Mucosa of descending colon (tissue), 3 donors: ENCODE data around the gene KIFC1. TPM values are rescaled to one million over a fixed set of nuclear protein-coding genes. Genes with fewer than 3 reads are reported as not detected.
"Not testable (repeated sequence)": the region's sequence is repeated elsewhere in the genome, so short reads cannot be mapped to it uniquely, and the experiment has no call there.

Experiments used
- ATAC-seq: fragments of 200-7000 bp; cut with Tn5 transposase; one replicate; pipeline ENCODE4 v1.9.1; 2020; ENCODE audit warnings: mild to moderate bottlenecking, moderate library complexity
- DNase-seq, 3 donors: peaks; one replicate each; pipeline ENCODE4 v3.0.0-alpha.2; 2020
- H3K36me3 ChIP-seq: fragments of 200-600 bp; one replicate; pipeline ENCODE4 v1.8.0; 2021; ENCODE audit warnings: low read depth, mild to moderate bottlenecking
- H3K4me1 ChIP-seq: fragments of 200-600 bp; one replicate; pipeline ENCODE4 v1.8.0; 2021; ENCODE audit warnings: low read depth, mild to moderate bottlenecking
- H3K4me3 ChIP-seq: fragments of 200-600 bp; one replicate; pipeline ENCODE4 v1.8.0; 2021; ENCODE audit warnings: mild to moderate bottlenecking
- H3K9me3 ChIP-seq: fragments of 200-600 bp; one replicate; pipeline ENCODE4 v1.8.0; 2021; ENCODE audit warnings: mild to moderate bottlenecking
- CTCF ChIP-seq: fragments of 200-600 bp; IDR thresholded peaks from one replicate; pipeline ENCODE4 v1.8.0; 2022; ENCODE audit warnings: antibody characterized with exemption, mild to moderate bottlenecking
- intact Hi-C, 2 donors: fragments of 100-400 bp; cut with DNase I in 1 of 2; cut with micrococcal nuclease in 1 of 2; formaldehyde crosslinking; loops; one replicate each; pipeline versions ENCODE4 v1.11.0 to v1.11.1; 2022; cut with DNase I, micrococcal nuclease
- total RNA-seq, 3 donors: library from RNA; stranded (reverse); fragmentation: NEBNext Ultra II Directional in 2 of 3; extraction: Animal tissue kit (Norgen Biotek cat#: 25700) in 2 of 3; gene quantifications; one replicate each; pipeline versions ENCODE4 v1.2.1 to v1.2.4, GENCODE V29; 2021 to 2023
- donor health status: DM: no; HTN: no; CAD: no; lungs with moderate emphysema.
- donor health status: DM: no; HTN: no; CAD: no.
- donor health status: DM: no; HTN: yes; CAD: no.

KIFC1 gene
- total RNA-seq, 3 donors from 2014 or later, result 3.5 to 21.1 (median 6.3) TPM

DNA sequence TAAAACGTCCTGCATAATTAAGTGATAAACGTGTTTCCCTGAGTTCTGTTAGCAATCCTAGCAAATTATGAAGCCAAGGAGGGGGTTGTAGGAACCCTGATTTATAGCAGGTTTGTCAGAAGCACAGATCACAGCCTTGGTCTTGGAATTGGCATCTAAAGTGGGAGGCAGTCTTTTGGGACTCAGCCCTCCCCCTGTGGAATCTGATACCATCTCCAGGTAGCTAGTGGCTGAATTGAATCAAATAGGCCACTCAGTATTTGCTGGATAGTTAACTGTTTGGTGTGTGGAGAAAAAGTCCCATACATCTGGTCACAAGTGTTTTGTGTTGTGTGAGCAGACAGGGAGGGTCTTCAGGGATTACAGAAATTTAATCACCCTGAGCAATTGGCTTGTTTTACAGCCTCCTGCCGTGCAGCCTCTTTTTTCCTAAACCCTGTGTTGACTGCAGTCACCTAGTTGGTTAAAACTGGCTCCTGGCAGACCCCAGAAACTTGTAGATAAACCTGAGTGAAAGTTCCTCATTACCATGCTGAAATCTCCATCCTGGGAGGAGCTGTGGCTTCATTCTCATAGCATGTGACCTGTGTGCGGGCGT is 19.0 kb upstream of the KIFC1 start:
- Histone ChIP-seq H3K4me1 (peaks cover 9% of the 10 kb centered on the region), H3K36me3 (no peaks in the 10 kb centered on the region), H3K4me3 (no peak overlapping the region), H3K9me3 (no peaks in the 10 kb centered on the region)
- no peak for TF ChIP-seq CTCF
- intact Hi-C loops, result no loop called here
- ATAC-seq, result no peak
- DNase-seq, result no peak

- H3K36me3 ChIP-seq, result no peaks in the 10 kb centered on the region
- no peak overlapping the region for H3K4me3 ChIP-seq
- ATAC-seq, result no peak
- no peak for DNase-seq
- intact Hi-C loops, result no loop called here
- TF ChIP-seq CTCF, result no peak
- peaks cover 9% of the 10 kb centered on the region for H3K4me1 ChIP-seq
- no peaks in the 10 kb centered on the region for H3K9me3 ChIP-seq
These were observed 17.4 kb upstream of the KIFC1 start for GRCh38 chr6:33373960-33374910.

DNA sequence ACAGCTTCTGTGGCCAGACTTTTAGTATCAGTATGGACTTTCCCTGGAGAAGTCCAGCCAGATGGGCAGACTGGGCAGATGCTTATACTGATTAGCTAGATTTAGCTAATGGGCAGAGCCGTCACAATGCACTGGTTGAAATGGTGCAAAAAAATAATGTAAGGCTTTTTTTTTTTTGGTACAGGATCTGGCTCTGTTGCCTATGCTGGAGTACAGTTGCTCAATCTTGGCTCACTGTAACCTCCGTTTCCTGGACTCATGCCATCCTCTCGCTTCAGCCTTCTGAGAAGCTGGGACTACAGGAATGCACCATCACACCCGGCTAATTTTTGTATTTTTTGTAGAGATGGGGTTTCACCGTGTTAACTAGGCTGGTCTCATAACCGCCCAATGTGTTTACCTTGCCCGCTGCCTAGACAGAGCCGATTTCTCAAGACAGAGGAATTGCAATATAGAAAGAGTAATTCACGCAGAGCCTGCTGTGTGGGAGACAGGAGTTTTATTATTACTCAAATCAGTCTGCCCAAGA is 16.4 kb upstream of the KIFC1 start:
- intact Hi-C loops, result no loop called here
- no peak overlapping the region for H3K4me3 ChIP-seq
- peak in 1 of 3 donors; percentile 64 for DNase-seq

DNA sequence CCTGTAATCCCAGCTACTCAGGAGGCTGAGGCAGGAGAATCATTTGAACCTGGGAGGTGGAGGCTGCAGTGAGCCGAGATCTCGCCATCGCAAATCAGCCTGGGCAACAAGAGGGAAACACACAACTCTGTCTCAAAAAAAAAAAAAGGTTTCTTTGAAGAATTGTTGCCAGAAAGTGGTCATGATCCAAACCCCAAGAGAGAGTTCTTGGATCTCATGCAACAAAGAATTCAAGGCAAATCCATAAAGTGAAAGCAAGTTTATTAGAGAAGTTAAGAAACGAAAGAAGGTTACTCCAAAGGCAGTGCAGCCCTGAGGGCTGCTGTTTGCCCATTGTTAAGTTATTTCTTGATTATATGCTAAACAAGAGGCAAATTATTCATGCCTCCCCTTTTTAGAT is 14.5 kb upstream of the KIFC1 start:
- Histone ChIP-seq H3K4me1 (peaks cover 9% of the 10 kb centered on the region), H3K4me3 (no peak overlapping the region), H3K9me3 (no peaks in the 10 kb centered on the region), H3K36me3 (no peaks in the 10 kb centered on the region)
- TF ChIP-seq CTCF, result no peak
- intact Hi-C loops, result no loop called here
- no peak for DNase-seq
- ATAC-seq, result no peak

More for the DNA sequence above, 16.4 kb upstream of the KIFC1 start:
- Histone ChIP-seq H3K4me1 (peaks cover 9% of the 10 kb centered on the region), H3K36me3 (no peaks in the 10 kb centered on the region), H3K9me3 (no peaks in the 10 kb centered on the region)
- ATAC-seq, result peak; percentile 66
- TF ChIP-seq CTCF, result no peak

DNA sequence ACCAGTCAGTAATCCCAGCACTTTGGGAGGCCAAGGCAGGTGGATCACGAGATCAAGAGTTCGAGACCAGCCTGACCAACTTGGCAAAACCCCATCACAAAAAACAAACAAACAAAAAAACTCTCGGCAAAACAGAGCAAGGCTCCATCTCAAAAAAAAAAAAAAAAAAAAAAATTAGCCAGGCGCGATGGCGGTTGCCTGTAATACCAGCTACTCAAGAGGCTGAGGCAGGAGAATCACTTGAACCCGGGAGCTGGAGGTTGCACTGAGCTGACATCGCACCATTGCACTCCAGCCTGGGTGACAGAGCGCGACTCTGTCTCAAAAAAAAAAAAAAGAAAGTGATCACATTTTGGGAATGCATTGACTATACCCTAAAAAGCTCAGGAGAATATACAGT is 12.4 kb upstream of the KIFC1 start:
- intact Hi-C loops, ATAC-seq: not testable (repeated sequence)

More for the DNA sequence above, 12.4 kb upstream of the KIFC1 start:
- not testable (repeated sequence) for H3K4me1 ChIP-seq, H3K36me3 ChIP-seq, H3K9me3 ChIP-seq, H3K4me3 ChIP-seq, DNase-seq
